Central memory CD4-positive, alpha-beta T cell (primary cell): Measurements from ENCODE around the gene SAE1.

Experiments used
- DNase-seq: peaks from one replicate; pipeline ENCODE4 v3.0.0; 2022

Gene SAE1

DNA sequence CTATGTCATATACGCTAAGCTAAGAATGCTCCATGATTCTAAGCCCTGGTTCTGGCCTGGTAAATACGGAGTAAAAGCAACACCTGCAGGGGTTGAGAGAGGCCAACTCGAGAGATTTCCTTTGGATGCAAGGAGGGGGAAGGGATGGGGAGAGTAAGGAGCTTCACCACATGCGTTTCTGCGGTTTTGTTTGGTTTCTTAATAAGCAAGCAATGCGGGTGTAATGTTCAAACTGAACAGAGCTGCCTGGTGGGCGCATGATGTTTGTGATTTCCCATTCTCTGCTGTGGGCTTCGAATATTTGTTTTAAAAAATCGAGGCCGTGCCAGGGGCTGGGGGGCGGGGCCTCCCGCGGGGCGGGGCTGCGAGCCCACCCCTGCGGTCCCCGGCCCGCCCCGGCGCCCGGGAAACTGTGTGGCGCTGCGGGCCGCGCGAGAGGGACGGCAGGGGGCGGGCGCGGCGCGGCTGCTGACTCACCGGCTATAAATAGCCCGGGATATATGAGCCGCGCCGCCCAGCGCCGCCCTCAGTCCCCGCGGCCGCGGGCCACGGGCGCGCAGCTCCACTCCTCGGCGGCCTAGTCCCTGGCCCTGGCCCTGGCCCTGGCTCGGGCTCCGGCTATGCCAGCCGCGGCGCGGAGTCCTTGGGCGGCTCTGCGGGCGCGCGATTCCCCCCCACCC lies 95.3 kb downstream of the SAE1 start:
- peak; percentile 80 for DNase-seq

DNA sequence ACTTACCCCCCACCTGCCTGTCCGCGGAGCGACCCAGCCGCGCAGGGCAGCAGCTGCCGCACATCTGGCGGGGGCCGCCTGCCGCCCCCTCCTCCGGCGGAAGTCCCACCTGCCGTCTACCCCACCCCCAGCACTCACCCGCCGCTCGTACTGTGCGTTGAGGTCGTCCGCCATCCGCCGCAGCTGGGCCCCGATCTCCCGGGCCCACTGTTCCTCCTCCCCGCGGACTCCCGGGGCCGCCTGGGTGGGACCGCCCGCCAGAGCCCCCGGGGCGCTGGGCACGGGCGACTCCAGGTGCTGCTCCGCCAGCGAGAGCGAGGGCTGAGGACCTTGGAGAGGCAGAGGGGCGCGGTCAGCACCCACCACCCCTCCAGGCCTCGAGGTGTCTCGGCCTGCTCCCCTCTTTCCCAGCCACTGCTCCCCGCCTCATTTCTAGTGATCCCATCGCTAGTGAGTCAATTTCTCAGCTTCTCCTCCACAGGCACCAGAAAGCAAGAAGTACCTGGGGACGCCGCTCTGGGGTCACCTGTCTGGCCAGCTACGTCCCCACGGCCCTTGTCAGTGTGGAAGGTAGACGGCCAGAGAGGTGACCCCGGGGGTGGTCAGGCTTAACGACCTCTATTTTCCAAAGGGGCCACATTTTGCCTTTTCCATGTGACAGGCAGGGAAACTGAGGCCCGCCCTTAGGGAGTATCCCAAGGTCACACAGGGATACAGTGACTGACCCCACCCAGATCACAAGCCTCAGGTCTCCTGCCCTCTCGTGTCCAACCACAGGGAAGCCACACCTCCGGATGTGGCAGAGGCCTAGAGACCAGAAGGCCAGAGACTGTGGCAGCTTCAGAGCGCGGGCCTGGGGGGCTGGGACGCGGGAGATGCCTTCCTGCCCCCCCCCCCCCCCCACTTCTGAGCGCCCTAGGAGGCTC lies 96.1 kb downstream of the SAE1 start:
- DNase-seq, result peak; percentile 28

DNA sequence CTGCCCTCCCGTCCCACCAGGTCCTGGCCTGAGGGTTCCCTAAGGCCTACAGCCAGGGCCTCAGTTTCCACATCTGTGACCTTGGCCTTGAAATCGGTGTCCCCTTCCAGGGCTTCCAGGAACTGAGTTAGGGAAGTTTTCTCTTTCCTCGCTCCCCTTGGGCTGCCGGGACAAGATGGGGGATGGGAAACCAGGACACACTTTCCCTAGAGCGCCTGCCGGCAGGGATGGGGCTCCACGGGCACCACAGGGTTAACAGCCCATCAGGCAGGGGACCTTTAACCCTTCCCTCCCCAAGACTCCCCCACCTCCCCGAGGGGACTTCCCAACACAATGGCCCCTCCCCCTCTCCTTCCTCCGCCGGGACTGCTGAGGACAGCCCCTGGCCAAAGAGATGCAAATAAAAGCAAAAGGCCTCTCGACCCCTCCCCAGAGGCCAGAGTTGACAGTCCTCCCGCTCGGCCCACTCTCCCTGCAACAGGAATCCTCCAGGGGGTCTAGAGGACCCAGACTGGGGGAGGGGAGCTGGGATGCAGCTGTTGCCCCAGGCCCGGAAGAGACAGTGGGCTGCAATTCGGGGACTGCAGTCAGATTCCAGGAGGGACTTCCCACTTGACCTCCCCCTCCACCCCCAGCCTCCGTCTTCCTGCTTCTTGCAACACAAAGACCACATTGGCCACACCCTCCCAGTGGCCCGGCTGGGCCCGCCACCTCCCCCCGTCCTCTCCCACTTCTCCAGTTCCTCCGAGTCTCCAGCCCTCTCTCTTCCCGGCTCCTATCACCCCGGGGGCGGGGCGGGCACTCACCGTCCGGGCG lies 96.9 kb downstream of the SAE1 start:
- peak; percentile 19 for DNase-seq

DNA sequence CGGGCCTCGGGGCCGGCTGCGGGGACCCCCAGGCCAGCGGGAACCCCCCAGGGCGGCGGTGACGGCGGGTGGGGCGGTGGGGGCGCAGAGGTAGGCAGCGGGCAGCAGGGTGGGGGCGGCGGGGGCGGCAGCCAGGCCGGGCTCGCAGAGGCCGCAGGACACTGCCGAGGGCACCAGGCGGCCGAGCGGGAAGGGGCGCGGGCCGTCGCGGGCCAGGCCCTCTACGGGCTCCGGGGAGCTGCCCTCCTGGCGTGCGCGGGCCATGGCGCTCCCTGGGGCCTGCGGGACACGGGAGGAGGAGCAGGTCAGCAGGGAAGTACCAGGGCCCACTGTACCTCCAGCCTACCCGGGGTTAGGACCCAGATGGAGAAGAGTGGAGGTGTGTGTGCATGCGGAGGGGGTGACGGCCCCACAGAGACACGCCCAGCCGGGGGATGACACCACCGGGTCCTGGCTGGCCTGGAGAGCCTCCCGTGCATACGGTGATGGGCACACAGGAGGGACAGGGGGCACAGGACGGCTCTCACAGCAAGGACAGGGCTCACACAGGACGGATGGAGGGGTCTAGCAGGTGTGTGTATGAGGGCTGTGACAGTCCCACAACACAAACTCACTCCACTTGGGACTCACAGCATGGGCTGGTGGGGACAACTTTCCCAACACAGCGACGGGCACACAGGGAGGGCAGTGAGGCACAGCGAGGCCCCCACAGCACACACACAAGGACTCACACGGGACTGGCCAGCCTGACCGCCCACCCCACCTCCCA lies 97.7 kb downstream of the SAE1 start:
- DNase-seq, result peak; percentile 39

DNA sequence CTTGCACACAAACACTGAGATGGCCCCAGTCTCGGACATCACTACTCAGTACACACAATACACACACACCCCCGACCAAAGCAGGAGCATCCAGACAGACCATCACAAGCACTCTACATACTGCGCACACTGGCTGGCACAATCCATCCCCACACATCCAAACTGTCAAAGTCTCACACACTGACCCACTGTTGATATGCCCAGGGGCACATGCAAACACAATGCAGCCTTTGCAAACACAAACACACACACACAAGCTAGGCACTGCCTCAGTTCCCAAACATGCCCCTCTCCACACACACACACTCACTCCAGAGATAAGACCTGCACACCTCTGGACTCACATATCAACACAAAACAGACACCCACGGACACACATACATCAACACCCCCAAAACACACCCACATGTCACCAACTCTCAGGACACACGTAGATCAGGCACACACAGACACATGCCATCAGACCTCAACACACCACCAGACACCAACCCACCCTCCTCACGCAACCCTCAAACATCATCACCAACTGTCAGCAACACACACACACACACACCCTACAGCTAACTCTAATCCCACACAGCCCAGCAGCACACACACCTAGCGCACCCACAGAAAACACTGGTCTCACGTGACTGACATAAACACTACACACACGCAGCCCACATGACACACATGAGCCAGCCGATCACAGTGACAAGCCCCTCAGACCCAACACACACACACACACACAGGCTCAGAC lies 98.5 kb downstream of the SAE1 start:
- DNase-seq, result peak; percentile 49

DNA sequence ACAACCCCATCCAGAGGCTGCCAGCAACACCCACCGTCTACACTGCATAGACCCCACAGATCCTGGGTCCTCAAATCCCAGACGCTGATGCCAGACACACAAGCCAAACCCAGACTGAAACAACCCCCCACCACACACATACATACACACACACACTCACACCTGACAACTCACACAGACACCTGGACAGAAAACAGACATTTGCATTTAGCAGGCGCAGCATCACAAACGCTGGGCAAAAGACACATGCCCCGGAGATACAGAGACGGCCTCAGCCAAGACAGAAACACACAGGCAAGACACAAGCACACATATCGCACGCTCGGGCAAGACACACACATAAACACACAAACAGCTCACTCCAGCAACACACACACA lies 99.0 kb downstream of the SAE1 start:
- DNase-seq, result peak; percentile 25

DNA sequence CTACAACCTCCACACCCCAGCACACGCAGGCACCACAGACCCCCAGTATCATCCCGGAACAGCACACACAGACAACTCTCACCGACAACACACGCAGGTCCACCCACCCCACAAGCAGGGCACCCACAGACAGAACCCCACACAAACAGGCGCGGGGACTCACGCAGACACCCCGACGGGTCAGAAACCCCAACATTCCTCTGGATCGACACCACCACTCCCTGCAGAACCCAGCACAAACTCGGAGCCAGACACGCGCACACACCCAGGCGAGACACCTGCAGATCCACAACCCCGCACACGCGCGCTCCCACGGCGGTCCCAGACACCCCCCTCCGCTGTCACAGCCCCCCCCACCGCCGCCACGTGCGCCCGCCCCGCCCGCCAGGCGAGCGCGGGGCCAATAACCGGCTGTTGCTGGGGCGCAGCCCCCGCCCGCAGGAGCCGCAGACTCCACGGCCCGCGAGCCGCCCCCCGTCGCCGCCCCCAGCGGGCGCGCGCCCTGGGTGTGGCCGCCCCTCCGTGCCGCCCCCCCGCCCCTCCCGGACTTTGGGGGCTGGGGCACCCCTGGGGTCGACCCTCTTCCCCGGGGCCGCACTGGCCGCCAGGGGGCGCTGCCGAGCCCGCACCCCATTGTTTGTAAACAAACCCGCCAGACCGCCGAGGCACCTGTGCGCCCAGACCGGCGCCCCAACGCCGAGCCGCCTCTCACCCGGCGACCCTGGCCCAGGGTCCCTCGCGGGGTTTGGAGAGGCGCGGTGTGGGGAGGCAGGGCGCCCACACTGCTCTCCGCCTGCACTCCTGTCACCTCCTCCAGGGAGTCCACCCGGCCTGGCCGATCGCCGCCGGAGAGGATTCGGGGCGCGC lies 99.7 kb downstream of the SAE1 start:
- peak; percentile 79 for DNase-seq

DNA sequence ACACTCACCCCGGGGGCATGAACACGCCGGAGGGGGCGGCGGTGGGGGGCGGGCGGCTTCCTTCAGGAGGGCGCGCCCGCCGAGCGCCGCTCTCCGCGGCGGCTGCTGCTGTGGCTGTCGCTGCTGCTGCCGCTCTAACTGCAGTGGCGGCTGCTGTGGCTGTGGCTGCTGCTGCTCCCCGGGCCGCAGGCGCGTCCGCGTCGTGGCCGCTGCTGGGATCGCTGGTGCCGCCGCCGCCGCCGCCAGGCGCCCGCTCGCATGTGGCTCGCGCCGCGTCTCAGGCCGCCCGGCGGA lies 100.2 kb downstream of the SAE1 start, which contains the start of gene BBC3:
TSS of gene BBC3 (minus strand) at position 279 of the 294 bp plus-strand sequence. CDS start 2,768 bp downstream, outside the sequence.
- DNase-seq, result no peak

DNA sequence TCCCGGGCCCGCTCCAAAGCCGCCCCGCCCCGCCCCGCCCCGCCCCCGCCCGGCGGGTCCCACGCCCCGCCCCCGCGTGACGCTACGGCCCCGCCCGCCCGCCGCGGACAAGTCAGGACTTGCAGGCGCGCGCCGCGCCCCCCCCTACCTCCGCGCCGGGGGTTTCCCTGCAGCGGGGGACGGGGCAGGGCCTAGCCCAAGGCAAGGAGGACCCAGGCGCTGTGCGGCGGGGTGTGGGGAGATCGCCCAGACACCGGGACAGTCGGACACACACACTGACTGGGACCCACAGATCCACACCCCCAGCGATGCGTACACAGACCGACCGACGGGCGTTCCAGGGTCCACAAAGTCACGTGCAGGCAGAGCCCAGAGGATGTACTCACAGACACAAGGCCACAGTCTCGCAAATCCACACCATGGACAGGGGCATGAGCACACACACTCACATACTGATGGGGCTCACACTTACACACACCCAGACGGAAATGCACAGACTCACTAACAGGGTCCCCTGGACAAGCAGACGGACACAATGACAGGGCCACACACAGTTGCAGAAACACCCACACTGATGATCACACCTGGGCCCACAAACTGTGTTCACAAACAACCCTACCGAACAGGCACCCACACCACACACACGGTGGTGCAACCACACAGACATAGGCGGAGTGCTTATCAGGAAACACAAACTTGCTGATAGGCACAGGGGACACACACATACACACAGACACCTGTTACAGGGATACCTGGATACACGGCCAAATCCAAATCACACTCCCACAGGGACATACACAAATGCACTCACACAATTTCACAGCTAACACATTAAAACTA lies 100.8 kb downstream of the SAE1 start:
- peak; percentile 87 for DNase-seq

DNA sequence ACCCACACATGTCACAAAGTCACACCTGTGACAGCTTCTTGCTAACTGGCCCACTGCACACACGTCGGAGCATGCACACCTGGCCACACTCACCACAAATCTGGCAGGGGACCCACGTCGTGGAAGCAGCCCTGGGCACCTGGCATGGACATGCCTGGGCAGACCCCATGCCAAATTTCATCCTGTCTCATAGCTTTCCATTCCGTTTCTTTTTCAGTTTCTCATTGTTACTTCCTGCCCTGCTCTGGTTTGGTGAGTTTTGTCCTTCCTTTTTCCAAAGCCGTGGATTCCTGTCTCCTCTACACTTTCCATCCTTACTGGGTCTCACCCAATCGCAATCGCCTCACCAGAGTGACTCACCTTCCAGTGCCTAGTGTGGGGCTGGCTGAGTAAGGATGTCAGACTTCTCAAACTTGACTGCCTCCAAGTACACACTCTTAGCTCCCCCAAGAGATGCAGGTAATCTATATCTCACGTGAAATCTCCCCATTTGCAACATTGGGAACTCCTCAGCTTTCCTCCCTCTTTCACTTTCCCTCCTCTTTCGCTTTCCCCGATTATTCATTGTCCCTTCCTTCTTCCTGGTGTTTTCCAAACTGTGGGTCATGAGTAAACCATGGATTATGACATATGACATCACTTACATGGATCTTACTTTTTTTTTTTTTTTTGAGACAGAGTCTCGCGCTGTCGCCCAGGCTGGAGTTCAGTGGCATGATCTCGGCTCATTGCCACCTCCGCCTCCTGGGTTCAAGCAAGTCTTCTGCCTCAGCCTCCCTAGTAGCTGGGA lies 102.0 kb downstream of the SAE1 start:
- no peak for DNase-seq

DNA sequence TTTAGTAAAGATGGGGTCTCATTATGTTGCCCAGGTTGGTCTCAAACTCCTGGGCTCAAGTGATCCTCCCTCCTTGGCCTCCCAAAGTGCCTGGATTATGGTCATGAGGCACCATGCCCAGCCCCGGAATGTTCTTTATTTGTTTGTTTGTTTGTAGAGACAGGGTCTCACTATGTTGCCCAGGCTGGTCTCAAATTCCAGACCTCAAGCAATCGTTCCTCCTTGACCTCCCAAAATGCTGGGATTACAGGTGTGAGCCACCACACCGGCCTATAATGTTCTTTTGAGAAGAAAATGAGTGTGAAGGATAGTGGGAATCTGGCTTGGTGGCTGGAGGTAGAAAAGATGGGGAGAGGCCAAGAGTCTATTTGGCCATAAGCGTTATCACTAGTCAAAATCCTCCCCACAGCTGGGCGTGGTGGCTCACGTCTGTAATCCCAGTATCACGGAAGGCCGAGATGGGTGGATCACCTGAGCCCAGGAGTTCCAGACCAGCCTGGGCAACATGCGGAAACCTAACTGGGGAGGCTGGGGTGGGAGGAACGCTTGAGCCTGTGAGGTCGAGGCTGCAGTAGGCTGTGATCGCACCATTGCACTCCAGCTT lies 105.5 kb downstream of the SAE1 start:
- DNase-seq, result no peak

DNA sequence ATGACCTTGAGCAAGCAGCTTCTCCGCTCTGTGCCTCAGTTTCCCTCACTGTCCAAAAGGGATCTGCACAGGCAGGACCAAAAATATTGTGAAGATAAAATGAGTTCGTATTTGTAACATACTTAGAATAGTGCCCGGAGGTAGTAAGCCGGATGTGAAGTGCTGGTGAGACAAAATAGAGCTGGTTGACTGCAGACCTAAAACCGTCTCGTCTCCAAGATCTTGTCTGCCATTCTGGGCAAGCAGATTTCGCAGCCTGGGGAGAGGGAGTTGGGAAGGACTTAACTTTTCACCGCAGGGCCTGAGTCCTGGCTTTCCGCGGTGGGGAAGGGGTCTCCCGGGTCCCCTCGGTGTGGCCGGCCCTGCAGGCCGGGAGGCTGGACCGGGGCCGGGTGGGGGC lies 108.5 kb downstream of the SAE1 start:
- DNase-seq, result peak; percentile 8

DNA sequence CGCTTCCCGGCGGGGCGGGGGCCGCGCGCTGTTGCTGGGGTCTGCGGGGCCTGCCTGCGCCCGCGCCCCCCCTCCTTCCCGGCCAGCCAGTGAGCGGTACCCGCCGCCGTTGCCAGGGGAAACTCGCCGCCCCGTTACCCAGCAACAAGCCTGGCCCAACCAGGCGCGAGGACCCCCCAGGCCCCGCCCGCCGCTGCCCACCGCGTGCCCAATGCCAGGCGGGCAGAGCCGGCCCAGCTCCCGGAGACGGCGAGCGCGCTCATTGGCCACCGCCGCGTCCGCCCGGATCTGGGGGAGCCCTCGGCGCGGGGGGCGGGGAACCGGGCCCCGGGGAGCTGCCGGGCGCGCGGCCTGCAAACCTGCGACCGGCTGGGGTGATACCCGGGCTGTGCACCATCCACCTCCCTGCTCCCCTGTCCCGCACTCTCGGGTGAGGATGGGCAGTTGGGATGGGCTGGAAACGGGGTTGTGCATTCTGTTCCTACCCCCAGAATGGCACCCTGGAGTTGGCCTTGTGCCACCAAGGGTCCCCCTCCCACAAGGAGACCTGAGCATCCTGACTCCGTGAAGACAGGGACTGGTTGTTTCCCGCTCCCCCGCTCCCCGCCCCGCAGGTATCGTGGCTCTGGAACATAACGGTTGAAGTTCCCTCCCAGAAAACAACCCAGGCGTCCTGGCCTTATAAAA lies 109.1 kb downstream of the SAE1 start:
- peak; percentile 55 for DNase-seq

DNA sequence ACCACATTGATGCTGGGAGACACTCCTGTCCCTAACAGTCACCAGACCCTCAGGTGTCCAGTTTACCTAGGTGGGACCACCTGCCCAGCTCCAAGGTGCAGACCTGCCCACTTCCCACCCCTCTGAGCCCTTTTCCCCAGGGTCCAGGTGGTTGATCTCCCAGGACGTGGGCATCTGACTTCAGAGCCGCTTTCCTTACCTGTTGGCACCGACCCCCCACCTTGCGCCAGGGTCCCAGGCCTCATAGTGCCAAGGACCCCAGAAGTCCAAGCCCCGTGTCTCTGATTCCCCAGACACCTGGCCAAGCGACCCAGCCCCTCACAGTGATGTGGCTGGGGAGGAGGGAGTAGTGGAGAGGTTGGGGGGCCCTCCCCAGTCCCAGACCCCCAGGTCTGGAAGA lies 109.9 kb downstream of the SAE1 start:
- DNase-seq, result no peak

DNA sequence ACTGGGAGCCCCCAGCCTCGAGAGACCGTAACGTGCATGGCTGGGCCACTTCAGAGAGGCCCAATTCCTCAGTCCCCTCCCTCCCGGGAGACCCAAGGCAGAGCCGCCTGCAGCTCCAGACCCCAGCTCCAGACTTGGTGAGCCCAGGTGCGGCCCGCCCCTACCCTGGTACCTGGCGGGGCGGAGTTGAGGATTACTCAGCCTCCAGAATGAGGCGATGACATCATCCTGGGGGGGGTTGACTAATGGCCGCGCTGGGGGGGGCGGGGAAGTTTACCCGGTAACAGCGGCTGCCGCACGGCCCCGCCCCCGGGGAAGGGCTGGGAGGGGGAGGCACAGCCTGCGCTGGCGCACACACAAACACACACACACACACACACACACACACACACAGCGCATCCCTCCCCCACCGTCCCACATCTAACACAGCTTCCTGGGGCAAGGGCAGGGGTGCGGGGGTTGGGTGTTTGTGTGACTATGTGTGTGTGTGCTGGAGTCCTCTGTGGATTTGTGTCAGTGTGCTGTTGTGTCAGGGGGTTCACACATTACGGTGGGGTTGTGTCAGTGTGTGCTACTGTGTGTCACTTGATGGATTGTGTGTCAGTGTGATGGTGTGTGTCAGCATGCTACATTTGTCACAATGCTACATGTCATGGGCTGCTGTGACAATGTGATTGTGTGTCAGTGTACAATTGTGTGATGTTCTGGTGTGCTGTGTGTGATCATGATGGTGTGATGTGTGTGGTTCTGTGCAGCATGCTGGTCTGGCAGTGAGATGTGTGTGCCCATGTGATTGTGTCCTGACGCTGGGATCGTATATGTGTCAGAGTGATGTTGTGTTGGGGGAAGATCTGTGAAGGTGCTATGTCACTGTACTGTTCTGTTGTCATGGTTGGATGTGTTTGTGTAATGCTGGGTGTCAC lies 110.6 kb downstream of the SAE1 start:
- peak; percentile 82 for DNase-seq

DNA sequence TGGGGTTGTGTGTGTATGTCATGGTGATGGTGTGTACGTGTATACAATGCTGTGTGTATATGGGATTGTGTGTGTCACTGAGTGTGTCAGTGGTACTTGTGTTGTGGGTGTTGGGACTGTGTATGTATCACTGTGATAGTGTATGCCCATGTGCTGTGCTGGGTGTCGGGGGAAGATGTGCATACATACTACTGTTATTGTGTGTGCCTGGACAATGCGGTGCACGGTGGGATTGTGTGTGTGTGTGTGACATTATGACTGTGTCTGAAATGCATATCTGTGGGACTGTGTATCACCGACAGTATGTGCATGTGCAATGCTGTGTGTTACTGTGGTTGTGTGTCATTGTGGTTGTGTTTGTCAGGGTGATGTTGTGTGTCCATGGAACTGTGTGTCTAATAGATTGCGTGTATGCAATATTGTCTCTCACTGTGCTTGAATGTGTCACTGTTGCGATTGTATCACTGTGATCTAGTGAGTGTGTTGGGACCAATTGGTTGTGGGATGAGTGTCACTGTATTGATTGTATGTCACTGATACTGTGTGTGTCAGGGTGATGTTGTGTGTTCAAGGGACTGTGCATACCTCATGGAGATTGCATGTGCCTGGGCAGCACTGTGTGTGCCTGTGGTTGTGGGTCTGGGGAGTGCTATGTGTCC lies 111.4 kb downstream of the SAE1 start:
- DNase-seq, result no peak
